ENCODE measurements around the gene CPNE8.

Gene CPNE8

GRCh38 chr12:38905480-38906351 is at the start of gene CPNE8:
CPNE8 (minus strand) TSS chr12:38905591; CDS start chr12:38905534, 57 bp downstream.
- no peak for DNase-seq

- no peak for DNase-seq
Observed at GRCh38 chr12:38954238-38954873, 49.0 kb upstream of the CPNE8 start.

- DNase-seq = no peak
Observed at GRCh38 chr12:38949363-38949762, 44.0 kb upstream of the CPNE8 start.

- no peak for DNase-seq
Observed at GRCh38 chr12:38934686-38935085, 29.3 kb upstream of the CPNE8 start.

- no peak for DNase-seq
Observed at GRCh38 chr12:38934078-38934584, 28.7 kb upstream of the CPNE8 start.

- DNase-seq = no peak
Observed at GRCh38 chr12:38932320-38932719, 26.9 kb upstream of the CPNE8 start.

GRCh38 chr12:38931461-38931860 is 26.1 kb upstream of the CPNE8 start:
- no peak for DNase-seq

GRCh38 chr12:38930990-38931389 is 25.6 kb upstream of the CPNE8 start:
- DNase-seq = no peak

- DNase-seq = no peak
Observed at GRCh38 chr12:38926501-38926900, 21.1 kb upstream of the CPNE8 start.

GRCh38 chr12:38921025-38921677 is 15.8 kb upstream of the CPNE8 start:
- peak; percentile 55 for DNase-seq

- no peak for DNase-seq
Observed at GRCh38 chr12:38919191-38919590, 13.8 kb upstream of the CPNE8 start.

- no peak for DNase-seq
Observed at GRCh38 chr12:38915429-38916182, 10.2 kb upstream of the CPNE8 start.

- no peak for DNase-seq
Observed at GRCh38 chr12:38912116-38912515, 6.7 kb upstream of the CPNE8 start.

- DNase-seq = no peak
Observed at GRCh38 chr12:38911611-38912010, 6.2 kb upstream of the CPNE8 start.

- no peak for DNase-seq
Observed at GRCh38 chr12:38907201-38907923, 2.0 kb upstream of the CPNE8 start.

- DNase-seq = peak; percentile 66
Observed at GRCh38 chr12:38906482-38907200, 1.2 kb upstream of the CPNE8 start.

- DNase-seq = no peak
Observed at GRCh38 chr12:38904537-38905479, 583 bp downstream of the CPNE8 start.

- no peak for DNase-seq
Observed at GRCh38 chr12:38903596-38903995, 1.8 kb downstream of the CPNE8 start.

- DNase-seq = no peak
Observed at GRCh38 chr12:38898001-38898684, 7.2 kb downstream of the CPNE8 start.

- DNase-seq = no peak
Observed at GRCh38 chr12:38895446-38895845, 9.9 kb downstream of the CPNE8 start.

All from NCI-H345 (cell line).